OCI-LY3 (cell line): ENCODE measurements around the gene SPATS2.

ENCODE experiments used
- H2AFZ ChIP-seq: fragments of 200-600, 300-600 bp; shearing (Covaris generic); 2 replicates; pipeline ENCODE4 v1.6.0; 2014; ENCODE audit warnings: antibody characterized with exemption, low read depth, low read length
- H3K27ac ChIP-seq: fragments of 200-600, 300-600 bp; sonication (generic); 2 replicates; pipeline ENCODE4 v1.5.1; 2014; ENCODE audit warnings: mild to moderate bottlenecking, low read length, moderate library complexity, mixed read lengths
- H3K27me3 ChIP-seq: fragments of 200-600, 300-600 bp; sonication (generic); 2 replicates; pipeline ENCODE4 v1.6.1; 2014; ENCODE audit warnings: low read depth, low read length, mixed read lengths
- H3K36me3 ChIP-seq: fragments of 200-600, 300-600 bp; sonication (generic); replicated peaks from 2 replicates; pipeline ENCODE3; 2014; ENCODE audit warnings: low read depth, low read length, mixed read lengths
- H3K4me1 ChIP-seq: fragments of 300-600, 200-600 bp; sonication (generic); 2 replicates; pipeline ENCODE4 v1.6.1; 2014; ENCODE audit warnings: low read length, mixed read lengths
- H3K4me2 ChIP-seq: fragments of 200-600, 300-600 bp; sonication (generic); 2 replicates; pipeline ENCODE4 v1.6.1; 2014; ENCODE audit warnings: low read length, mixed read lengths
- H3K4me3 ChIP-seq: fragments of 300-600, 200-600 bp; sonication (generic); 2 replicates; pipeline ENCODE4 v1.5.1; 2014; ENCODE audit warnings: antibody characterized with exemption, mild to moderate bottlenecking, low read length, moderate library complexity
- H3K79me2 ChIP-seq: fragments of 300-600, 200-600 bp; shearing (Covaris generic); 2 replicates; pipeline ENCODE4 v1.6.1; 2014; ENCODE audit warnings: mild to moderate bottlenecking, low read length, mixed read lengths
- H3K9ac ChIP-seq: fragments of 300-600, 200-600 bp; shearing (Covaris generic); 2 replicates; pipeline ENCODE4 v1.6.0; 2014; ENCODE audit warnings: mild to moderate bottlenecking, low read length, moderate library complexity
- H3K9me3 ChIP-seq: fragments of 200-600, 300-600 bp; shearing (Covaris generic); 2 replicates; pipeline ENCODE4 v1.6.1; 2014; ENCODE audit warnings: low read length, mixed read lengths; ENCODE audit not compliant: insufficient read depth
- H4K20me1 ChIP-seq: fragments of 200-600, 300-600 bp; sonication (generic); 2 replicates; pipeline ENCODE4 v1.6.1; 2016; ENCODE audit warnings: low read length, mixed read lengths; ENCODE audit not compliant: insufficient read depth
- CTCF ChIP-seq: fragments of 200-600, 300-600 bp; sonication (generic); IDR thresholded peaks from 2 replicates; pipeline ENCODE4 v1.5.1; 2014; ENCODE audit warnings: antibody characterized with exemption, low read length, low read depth
- EZH2phosphoT487 ChIP-seq: fragments of 200-600 bp; shearing (Covaris generic); IDR thresholded peaks from 2 replicates; pipeline ENCODE4 v1.6.1; 2018; ENCODE audit warnings: antibody characterized with exemption, mixed run types, low read depth

Gene SPATS2

GRCh38 chr12:49542592-49543160 is 175.4 kb downstream of the SPATS2 start:
- H3K79me2 ChIP-seq: no peaks in the 10 kb centered on the region
- H3K36me3 ChIP-seq: no peaks in the 10 kb centered on the region
- peaks cover 8% of the 10 kb centered on the region; the same call in 1 of the 2 replicates for H3K4me1 ChIP-seq
- H3K4me2 ChIP-seq: no peak overlapping the region
- no peak overlapping the region for H2AFZ ChIP-seq
- H3K27ac ChIP-seq: no peak overlapping the region
- H3K9me3 ChIP-seq: no peaks in the 10 kb centered on the region
- TF ChIP-seq EZH2phosphoT487 (no peak), CTCF (no peak)
- peaks cover 11% of the 10 kb centered on the region for H3K27me3 ChIP-seq
- no peak overlapping the region for H3K4me3 ChIP-seq
- H3K9ac ChIP-seq: no peak overlapping the region
- H4K20me1 ChIP-seq: no peaks in the 10 kb centered on the region

- H3K27ac ChIP-seq: no peak overlapping the region
- H3K4me1 ChIP-seq: peaks cover 4% of the 10 kb centered on the region; the same call in 1 of the 2 replicates
- no peak for TF ChIP-seq EZH2phosphoT487
- no peak for TF ChIP-seq CTCF
- no peak overlapping the region for H3K4me2 ChIP-seq
- no peak overlapping the region for H3K9ac ChIP-seq
- no peaks in the 10 kb centered on the region for H3K79me2 ChIP-seq
- H3K27me3 ChIP-seq: peaks cover 4% of the 10 kb centered on the region
- H3K36me3 ChIP-seq: no peaks in the 10 kb centered on the region
- no peaks in the 10 kb centered on the region for H4K20me1 ChIP-seq
- H3K4me3 ChIP-seq: no peak overlapping the region
- H3K9me3 ChIP-seq: no peaks in the 10 kb centered on the region
- no peak overlapping the region for H2AFZ ChIP-seq
These were observed 176.1 kb downstream of the SPATS2 start for GRCh38 chr12:49543221-49543913.

- Histone ChIP-seq H3K4me2 (no peak overlapping the region), H3K36me3 (no peaks in the 10 kb centered on the region), H2AFZ (no peak overlapping the region), H3K9ac (no peak overlapping the region), H3K4me1 (peaks cover 4% of the 10 kb centered on the region; the same call in 1 of the 2 replicates), H3K27me3 (0 out of 2 replicates have a peak, but pooled peaks cover 4% of the 10 kb centered on the region), H3K9me3 (no peaks in the 10 kb centered on the region), H4K20me1 (no peaks in the 10 kb centered on the region), H3K4me3 (no peak overlapping the region), H3K27ac (no peak overlapping the region), H3K79me2 (no peaks in the 10 kb centered on the region)
- TF ChIP-seq EZH2phosphoT487: no peak
- no peak for TF ChIP-seq CTCF
These were observed 176.9 kb downstream of the SPATS2 start for GRCh38 chr12:49543914-49544815.

GRCh38 chr12:49545815-49546214 is 178.6 kb downstream of the SPATS2 start:
- Histone ChIP-seq H3K9me3 (no peaks in the 10 kb centered on the region), H2AFZ (no peak overlapping the region), H3K4me3 (no peak overlapping the region), H3K36me3 (no peaks in the 10 kb centered on the region), H3K9ac (no peak overlapping the region), H4K20me1 (no peaks in the 10 kb centered on the region), H3K27ac (no peak overlapping the region), H3K4me1 (no peaks in the 10 kb centered on the region), H3K79me2 (no peaks in the 10 kb centered on the region), H3K27me3 (0 out of 2 replicates have a peak, but pooled peaks cover 4% of the 10 kb centered on the region), H3K4me2 (no peak overlapping the region)
- TF ChIP-seq EZH2phosphoT487: no peak
- TF ChIP-seq CTCF: no peak
